NCI-H748 (cell line): ENCODE measurements around the gene ITPKB.

ENCODE experiments used
- DNase-seq: peaks from one replicate; lab custom pipeline; 2025; ENCODE audit not compliant: unreplicated experiment; lab: John Stamatoyannopoulos, UW

The ITPKB gene

DNA sequence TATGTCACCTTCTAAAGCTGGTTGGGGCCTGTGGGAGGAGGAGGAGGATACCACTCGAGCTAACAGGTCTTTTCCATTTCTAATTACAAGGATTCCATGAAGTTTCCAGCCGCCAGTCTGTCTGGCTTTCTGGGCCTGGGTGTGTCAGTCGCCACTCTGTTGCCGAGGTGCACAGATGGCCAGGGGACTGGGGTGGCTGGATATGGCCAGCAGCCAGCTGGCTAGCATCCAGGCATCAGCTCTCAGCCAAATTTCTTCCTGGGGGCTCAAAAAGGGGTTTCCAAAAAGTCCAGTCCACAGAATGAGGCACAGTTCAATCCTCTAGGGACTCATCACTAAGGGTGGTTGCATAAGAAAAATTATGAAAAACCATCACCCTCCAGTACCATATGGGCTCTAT is 32.4 kb downstream of the ITPKB start:
- peak; percentile 67 for DNase-seq

DNA sequence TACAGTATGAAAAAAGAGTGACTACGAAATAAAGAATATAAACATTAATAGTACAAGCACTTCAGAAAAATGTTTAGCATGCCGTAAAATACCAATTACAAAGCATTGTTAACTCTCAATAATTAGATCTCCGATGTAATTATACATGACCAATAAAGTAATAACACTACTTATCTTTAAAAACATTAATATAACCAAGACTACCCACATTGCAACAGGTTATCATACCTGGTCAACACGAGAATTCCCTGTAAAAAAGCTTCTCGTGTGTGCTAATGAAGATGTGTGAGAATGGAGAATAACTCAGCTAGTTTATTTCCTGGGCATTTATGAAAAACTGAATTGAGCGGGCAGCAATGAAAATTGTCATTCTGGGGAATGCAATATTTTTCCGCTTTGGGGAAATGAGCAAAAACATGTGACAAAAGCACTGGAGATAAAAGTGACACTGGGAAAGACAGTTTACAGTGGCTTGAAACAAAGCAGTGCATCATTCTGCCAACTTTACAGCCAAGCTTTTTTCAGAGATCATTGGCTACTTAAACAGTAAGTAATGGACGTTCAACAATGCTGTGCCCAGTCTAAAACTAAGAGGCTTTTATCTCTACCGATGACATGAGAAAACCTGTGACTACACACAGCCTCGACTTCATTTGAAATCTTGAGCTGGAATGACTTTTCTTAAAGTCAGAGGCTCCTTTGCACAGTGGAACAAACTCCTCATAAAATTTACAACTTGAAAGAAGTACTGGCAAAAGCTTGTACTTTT is 34.7 kb downstream of the ITPKB start:
- DNase-seq = no peak

DNA sequence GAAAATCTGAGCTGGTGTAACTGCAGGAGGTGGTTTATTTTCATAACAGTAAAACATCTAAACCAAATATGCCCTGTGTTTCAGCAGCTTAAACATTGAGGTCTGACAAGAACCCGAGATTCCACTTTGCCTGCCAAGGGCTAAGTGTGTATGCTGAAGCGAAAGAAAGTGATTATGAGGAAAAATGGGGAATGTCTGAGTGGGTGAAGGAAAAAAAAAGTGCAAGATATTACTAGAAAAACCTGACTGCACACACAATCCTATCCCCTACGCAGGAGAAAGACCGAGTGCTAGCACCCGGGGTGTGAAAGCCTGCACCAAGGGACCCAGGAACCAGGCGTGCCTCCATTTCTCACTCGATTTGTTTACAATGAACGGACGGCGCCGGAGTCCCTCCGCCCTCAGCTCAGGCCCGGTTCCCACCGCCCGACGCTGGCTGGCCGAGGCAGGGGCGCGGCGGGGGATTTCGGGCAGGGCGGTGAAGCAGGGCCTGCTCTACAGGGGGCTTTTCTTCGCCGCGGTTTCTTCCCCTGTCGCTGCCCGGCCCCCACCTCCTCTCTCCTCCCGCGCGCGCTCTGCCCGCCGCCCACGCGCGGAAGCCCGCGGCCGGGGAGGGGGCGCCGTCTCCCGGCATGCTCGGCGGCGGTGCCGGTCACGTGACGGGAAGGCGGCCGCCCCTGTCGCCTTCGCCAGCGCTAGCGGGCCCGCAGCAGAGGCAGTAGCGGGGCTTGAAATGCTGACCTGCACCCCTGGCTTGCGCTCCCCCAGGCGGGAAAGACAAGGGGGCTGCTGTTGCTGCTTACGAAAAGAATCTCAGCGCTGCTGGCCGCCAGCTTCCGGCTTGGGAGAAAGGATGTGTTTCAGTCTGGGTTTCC is 35.9 kb downstream of the ITPKB start:
- DNase-seq = peak; percentile 77

DNA sequence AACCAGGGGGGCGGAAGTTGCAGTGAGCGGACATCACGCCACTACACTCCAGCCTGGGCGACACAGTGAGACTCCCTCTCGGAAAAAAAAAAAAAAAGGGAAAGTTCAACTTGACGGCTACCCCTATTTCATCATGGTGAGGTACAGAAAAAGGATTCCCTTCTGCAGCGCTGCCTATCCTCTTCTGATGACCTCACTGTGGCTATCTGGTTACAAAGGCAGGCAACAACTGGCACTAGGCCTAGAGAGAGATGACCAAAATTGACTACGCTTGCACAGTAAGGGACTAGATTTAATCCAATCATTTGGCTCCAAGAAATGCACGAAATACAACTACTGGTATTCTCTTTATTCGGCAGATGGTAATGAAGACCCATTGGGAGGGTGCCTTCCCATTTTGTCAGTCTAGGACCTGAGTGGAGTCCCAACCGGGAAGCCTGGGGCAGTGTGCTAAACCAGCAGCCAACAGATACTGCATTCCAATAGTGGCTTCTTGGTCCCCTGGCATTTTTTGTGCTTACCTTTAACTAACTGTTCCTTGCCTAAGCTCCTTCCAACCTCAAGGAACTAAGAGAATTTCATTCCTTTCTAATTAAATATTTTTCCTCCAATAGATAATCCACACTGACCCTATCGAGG is 36.6 kb downstream of the ITPKB start:
- DNase-seq = no peak

DNA sequence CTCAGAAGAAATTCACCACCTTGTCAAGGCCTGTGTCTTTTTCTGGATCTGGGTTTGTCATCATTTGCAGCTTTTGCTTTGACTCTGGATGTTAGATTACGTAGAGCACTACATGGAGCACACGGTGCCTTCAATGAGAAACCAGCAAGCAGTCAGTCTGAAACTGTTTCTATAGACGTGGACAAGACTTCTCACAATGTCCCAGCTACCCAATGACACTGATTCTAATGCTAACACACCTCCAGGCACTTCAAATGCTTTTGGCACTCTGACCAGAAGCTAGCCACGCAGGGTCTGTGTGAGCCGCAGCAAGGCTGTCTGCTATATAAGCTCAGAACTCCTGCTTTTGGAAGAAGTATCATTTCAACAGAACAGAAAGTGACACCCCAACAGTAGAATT is 38.2 kb downstream of the ITPKB start:
- DNase-seq = no peak

DNA sequence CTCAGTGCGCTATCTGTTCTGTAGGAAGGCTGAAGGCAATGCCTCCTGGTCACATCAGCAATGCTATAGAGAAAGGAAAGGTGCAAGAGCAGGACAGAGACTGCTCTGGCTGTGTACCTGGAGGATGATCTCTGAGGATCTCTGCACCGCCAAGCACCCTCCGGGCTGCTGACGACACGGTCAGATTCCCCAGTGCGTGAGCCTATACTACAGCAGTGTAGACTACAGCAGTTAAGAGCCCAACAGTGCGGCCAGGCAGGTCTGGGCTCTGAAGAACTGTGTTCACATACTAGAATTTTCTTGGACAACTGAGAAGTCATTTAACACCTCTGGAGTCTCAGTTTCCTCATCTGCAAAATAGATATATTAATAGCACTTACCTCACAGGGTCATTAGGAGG is 39.9 kb downstream of the ITPKB start:
- DNase-seq = no peak

DNA sequence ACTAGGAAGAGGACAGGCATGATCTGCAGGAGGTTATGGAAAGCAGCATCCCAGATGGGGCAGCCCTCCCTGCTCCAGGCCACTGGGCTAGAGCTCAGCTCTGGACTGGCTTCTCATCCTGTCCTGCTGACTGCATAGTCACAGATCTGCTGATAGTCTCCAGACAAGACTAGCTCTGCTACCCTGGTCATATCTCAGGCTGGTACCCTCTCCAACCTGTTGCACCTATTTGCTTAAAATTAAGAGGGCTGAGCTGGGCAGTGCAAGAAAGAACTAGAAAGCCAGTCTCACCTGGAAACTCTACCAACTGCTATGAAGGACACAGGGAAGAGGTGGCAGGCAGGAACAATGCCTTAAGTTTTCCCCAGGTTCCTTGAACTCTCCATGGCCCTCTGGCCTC is 40.4 kb downstream of the ITPKB start:
- DNase-seq = no peak

DNA sequence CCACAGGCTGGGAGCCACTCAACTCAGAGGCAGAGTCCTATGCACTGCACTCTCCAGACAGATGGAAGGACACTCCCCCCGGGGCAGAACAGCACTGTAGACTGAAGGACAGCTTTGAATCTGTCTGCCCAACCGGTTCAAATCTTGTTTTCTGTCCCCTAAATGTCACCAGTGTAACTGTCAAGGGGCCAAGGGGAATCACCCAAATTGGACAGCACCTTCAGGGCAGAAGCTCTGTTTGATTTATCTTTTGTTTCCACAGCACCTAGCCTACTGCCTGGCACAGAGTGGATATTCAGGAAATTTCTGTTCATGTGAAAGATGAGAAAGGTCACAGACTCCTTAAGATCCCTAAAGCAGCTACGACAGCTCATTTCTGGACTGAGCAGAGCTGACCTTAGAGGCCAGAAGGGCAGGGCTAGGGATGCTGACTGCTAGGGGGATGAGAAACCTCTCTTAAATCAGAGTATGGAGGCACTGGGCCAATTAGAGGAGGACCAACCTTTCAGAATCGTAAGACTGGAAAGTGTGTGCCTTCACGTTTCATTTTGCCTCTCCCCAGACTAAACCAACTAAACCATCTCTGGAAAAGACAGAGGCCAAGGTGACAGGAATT is 41.0 kb downstream of the ITPKB start:
- DNase-seq = no peak

DNA sequence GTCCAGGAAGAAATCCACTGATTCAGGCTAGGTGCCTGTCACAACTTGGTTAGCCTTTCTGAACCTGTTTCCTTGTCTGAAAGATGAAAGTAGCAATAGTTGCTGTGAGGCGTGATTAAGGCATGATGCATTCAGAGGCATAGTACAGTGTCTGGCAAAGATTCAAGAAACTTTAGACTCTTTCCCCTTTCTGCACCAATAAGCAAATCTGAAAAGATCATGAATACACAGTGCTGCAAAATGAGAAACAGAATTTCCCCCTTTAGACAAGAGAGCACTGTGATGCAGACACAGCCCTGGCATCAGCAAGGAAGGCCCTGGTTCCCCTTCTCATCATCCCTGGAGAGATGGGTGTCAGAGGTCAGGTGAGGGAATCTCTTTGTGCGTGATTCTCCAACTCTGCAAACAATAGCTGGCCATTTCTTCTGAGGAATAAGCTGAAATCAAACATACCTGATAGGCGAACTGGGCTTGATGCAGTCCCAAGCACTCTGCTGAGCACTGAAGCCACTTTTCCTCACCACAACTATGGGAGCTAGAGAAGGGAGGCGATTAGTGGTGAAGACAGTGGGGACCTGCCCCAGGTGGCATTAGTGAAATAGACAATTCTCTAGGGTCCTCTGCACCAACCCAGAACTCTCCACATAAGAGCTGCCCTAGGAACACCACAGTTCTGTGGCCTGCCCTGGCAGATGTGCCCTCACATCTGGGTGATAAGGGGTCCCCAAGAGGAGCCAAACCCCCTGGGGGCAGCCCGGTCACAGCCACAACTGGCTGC is 41.7 kb downstream of the ITPKB start:
- no peak for DNase-seq

DNA sequence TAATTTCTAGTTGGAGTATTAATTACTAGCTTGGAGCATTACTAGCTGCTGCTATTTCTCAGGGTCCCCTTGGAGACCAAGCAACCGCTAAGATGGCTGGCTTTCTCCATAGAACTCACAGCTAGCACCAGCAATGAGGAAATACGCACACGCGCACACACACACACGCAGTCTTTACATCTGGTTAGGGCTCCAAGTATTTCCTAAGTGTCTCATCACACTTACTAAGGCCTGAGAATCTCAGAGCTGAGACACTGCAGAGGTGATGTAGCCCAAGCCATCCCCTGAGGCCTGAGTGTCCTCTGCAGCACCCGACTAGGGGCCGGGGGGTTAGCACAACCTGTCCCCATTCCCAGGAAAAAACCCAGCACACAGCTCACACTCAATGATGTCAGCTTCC is 42.5 kb downstream of the ITPKB start:
- no peak for DNase-seq

DNA sequence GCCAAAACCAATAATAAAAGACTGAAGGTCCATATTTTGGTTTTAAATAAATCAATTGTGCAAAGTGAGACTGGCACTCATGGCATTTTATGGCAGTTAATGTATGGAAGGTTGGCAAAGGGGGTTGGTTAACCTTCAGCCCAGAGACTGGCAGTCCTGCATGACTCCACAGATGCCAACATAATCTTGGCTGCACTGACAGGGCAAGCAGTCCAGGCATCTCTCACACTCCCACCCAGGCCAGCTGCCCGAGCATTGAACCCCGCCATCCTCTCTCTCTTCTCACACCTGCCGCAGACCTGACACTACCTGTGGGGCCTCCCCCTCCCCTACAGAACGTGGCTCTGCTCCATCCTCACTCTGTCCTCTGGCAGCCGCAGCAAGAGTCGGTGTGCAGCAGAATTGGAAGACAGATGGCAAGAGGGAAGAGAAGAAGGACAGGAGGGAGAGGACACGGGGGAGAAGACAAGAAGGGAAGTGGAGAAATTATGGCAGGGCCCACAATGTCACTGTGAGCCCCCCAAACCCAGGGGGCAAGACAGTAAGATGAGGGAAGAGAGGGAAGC is 43.7 kb downstream of the ITPKB start:
- no peak for DNase-seq

DNA sequence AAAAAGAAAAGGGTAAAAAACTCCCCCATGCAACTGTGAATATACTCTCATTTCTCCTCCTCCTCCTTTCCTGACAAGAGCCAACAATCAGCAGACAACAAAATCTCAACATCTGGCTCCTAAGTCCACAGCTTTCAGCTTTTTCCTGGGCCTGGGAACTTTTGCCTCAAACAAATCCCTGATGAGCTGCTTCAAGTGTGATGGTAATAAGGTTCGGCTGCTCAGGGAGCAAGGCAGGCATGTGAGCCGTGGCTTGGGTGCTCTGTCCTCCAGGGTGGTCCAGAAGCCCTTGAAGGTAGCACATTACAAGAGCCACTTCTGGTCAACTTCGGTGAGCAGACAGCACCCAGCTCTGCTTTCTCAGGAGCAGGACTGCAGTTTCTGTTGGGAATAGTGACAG is 46.3 kb downstream of the ITPKB start:
- DNase-seq = no peak

DNA sequence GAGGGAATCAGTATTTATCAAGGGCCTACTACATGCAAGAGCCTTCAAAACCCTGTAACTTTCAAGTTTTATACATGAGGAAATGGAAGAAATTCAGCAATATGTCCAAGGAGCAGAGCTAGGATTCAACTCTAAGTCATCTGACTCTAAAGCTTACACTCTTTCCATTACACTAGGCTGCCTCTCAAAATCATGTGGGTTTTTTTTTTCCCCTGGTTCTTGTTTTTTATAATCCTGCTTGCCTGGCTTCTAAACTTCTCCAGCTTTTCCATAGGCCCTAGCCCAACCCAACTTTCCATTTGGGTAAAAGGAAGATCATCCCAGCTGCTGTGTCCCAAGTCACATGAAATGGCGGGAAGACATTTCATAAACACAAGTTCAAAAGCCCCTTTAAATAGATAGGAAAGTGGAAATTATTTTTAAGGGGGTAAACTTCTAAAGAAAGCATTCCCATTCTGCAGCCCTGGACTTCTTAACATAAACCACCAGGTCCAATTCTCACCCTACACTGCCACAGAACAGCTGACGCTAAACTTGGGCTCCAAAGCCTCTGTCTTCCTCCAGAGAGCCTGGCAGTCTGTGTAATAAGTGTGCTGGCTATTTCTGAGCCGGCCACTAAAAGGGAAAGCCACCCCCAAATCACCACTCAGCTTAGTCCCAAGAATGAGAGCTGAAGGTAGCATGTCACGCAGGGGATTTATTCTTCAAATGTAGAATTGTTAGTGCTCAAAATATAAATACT is 46.9 kb downstream of the ITPKB start:
- no peak for DNase-seq

DNA sequence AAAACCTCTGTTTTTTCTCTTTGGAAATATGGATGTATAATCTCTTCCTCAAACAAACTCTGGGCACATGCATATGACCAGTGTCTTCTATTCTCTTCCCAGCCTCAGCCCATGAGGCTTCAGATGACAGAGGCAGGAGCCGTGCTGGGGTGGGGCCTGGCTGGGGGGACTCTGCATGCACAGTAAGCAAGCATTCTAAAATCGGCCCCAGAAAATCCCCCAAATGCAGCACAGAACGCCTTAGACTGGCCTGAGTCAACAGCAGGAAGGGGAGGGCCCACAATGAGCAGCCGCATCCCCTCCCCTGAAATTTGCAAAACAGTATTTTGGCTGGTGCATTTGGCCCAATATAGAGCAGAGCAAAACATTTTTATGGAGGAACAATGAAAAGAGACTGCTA is 47.8 kb downstream of the ITPKB start:
- no peak for DNase-seq

DNA sequence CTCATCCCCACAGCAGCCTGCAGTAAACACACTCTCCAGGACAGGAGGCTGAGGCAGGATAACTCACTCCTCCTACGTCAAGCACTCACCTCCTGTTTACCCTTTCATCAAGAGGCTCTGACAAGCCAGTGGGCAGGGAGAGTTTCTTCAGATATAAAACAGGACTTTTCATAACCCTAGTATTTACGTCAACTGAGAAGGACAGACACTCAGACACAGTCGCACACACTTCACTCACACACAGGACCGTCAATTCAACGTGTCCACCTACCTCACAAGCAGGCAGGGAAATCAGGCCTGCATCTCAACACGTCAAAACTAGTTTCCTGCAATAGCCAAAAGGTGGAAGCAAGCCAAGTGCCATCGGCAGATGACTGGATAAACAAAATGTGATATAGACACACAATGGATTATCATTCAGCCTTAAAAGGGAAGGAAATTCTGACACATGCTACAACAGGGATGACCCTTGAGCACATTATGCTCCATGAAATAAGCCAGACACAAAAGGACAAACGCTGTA is 48.6 kb downstream of the ITPKB start:
- peak; percentile 77 for DNase-seq

DNA sequence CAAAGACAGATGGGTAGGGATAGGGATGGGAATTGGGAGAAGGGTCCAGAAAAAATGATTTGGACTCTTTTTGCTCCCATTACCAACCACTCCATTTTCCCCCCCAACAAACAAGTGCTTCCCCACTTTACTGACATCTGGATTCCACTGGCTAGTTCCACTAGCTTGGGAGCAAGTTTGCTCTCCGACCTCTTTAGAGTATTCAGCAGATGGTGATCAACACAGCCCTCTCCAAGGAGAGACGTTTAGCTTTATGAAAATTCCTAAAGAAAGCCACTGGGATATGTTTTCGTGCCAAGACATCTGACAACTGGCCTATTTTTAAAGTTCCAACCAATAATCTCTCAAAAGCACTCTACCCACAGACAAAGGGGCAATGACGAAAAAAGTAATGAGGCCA is 50.3 kb downstream of the ITPKB start:
- no peak for DNase-seq

DNA sequence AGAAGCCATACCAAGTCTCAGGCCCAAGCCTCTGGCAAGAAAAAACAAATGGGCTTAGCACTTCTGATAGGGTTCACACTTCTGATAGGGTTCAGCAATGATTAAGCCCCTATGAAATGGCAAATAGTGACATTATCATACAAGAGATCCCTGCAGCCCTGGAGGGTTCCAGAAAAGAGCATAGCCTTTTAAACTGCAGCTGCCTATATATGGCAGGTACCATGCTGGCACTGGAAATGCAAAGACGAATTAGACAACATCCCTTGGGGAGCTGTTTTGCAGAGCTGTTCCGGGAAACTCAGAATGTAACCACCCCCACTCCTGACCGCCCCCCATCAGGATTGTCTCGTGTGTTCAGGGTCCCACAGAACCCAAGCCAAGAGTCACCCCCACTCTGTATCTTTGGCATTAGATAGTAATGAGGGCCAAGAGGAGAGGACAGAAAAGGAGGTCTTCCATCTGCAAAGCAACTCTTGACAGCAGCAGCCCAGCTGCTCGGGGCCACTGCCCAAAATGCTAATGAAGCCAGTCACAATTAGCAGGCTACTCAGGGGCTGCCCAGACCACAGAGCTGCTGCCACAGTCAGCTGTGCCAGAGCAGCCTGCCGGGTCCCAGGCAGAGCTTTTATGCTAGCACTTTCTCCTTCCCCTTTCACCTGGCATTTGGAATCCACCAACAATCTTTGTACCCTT is 50.9 kb downstream of the ITPKB start:
- no peak for DNase-seq

DNA sequence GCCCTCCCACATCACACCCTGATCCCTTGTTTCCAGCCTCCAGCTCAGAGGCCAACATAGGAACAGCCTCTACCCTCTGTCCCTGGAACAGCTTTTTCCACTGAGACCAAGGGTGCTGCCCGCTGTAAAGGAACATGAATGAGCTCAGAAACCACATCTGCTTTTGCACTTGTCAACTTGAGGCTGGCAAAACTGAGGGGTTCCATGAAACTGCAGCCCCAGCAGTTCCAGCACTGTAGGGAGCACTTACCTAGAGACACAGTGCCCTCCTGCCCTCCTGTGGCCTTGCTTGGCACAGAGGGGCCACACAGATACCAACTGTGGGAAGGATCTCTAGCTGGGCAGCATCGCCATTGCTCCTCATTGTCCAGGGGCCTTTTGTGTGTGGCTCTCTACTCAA is 51.7 kb downstream of the ITPKB start:
- DNase-seq = no peak
